GM11168 (cell line): Measurements from ENCODE around the gene CD248.

ENCODE experiments used
- in situ Hi-C: fragments of 300-500 bp; cut with MboI; formaldehyde crosslinking; loops from one replicate; pipeline ENCODE4 v1.12.0; 2022; ENCODE audit warnings: low sequenced_read_pairs; ENCODE audit not compliant: unreplicated experiment

Gene CD248

GRCh38 chr11:66291706-66292542 is 24.9 kb downstream of the CD248 start, which contains the start of gene TMEM151A:
TSS of gene TMEM151A (plus strand) at chr11:66291894. CDS start at chr11:66292014, 120 bp downstream.
- in situ Hi-C loops: no loop called here

- in situ Hi-C loops: no loop called here
Measured at GRCh38 chr11:66291303-66291705, 25.5 kb downstream of the CD248 start.

DNA sequence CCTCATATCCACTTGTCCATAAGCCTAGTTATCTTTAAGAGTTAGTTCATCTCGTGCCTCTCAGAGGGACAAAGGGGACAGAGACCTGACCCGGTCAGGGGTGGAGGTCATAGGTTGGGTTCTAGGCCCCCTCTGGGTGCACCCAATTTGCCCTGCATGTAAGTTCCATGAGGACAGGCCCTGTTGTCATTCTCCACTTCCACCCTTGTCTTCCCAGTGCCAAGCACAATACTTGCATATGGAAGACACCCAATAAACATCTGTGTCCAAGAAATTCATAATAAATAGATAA is 26.6 kb downstream of the CD248 start:
- in situ Hi-C loops: no loop called here

- in situ Hi-C loops: no loop called here
Measured at GRCh38 chr11:66289548-66290329, 27.1 kb downstream of the CD248 start.

GRCh38 chr11:66288671-66289547 is 27.9 kb downstream of the CD248 start, which contains the start of gene YIF1A:
TSS of gene YIF1A (minus strand) at chr11:66289143. CDS start at chr11:66288985, 158 bp downstream.
- in situ Hi-C loops: no loop called here

GRCh38 chr11:66287889-66288670 is 28.8 kb downstream of the CD248 start:
- in situ Hi-C loops: no loop called here

- in situ Hi-C loops: no loop called here
Measured at GRCh38 chr11:66287211-66287888, 29.5 kb downstream of the CD248 start.

DNA sequence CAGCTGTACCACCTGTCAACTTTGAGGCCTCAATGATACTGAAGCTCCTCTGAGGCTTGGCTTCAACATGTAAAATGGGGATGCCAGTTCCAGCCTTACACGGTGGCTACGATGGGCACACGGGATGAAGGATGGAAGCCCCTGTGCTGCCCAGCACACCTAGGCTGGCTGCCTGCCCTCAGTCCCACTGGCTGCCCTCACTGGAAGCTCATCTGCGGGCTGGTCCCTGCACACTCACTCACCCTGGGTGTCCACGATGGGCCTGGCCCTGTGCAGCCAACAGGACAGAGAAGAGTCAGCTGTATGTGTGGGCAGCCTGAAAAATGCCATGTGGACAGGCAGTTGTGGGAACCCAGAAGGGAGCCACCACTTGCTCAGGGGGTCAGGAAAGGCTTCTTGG is 30.1 kb downstream of the CD248 start:
- in situ Hi-C loops: no loop called here

DNA sequence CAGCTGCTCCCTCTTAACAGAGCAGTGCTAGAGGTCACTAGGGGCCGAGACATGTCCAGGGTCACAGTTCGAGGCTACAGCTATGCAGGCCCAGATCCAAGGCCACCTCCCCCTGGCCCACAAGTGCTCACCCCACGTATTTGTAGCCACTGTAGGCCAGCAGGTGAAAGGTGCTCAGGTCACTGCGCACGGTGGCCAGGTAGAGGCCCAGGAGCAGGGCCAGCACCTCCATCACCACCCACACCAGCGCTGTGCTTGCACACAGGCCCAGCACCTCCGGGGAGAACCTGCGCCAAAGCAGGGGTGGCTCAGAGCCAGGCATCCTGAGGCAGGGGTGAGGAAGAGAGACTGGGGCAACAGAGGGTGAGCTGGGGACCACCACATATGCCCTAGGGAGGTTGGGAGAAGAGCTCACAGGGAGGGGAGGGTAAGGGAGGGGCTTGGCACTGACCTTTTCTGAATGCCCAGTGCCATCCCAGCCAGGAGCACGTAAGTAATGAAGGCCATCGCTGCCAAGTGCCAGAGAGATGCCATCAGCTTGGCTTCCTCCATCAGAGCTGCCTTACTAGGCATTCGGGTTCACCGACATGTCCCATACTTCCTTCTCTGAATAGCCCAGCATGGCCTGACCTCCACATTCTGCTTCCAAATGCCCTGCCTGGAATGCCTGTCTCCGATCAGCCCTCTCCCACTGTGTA is 31.4 kb downstream of the CD248 start:
- in situ Hi-C loops: no loop called here

DNA sequence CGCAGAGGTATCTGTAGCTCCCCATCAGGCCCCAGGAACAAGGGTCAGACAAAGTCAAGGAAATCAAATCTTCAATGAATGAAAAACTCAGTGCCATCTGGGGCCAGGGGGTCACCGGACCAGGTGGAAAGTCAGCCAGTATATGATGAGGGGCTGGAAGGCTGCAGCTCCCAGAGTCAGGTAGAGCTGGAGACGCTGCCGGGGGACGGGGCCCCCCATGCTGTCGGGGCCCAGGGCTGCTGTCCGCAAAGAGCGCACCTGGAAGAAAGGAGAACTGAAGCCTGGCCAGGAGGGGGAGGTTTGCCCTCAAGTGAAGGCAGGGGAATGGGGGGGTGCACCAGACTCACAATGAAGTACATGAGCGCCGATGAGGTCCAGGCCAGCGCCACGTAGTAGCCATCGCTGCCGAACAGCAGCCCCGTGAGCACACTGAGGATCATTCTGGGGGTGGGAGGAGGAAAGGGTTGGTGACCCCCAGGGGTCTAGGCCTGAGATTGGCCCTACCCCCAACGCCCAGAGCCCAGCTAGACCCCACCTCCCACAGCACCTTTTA is 32.2 kb downstream of the CD248 start:
- in situ Hi-C loops: no loop called here

- in situ Hi-C loops: no loop called here
Measured at GRCh38 chr11:66283461-66284105, 33.3 kb downstream of the CD248 start.

- in situ Hi-C loops: no loop called here
Measured at GRCh38 chr11:66282468-66283455, 34.1 kb downstream of the CD248 start.

- in situ Hi-C loops: no loop called here
Measured at GRCh38 chr11:66281776-66282467, 34.9 kb downstream of the CD248 start.

DNA sequence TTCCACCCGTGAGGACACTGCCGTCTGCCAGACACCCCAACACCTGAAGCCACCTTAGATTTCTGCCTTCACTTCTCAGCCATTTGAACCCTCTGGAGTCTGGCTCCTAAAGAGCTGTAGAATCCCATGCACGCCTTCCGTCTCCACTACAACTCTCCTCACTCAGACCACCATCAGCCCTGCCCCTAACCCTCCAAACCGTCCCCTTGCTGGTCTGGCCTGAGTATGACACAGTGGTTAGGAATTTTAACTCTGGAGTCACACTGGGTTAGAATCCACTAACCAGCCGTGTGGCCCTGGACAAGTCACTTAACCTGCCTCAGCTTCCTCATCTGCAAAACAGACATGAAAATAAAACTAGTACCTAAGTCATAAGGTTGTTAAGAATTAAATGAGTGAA is 35.8 kb downstream of the CD248 start:
- in situ Hi-C loops: no loop called here

DNA sequence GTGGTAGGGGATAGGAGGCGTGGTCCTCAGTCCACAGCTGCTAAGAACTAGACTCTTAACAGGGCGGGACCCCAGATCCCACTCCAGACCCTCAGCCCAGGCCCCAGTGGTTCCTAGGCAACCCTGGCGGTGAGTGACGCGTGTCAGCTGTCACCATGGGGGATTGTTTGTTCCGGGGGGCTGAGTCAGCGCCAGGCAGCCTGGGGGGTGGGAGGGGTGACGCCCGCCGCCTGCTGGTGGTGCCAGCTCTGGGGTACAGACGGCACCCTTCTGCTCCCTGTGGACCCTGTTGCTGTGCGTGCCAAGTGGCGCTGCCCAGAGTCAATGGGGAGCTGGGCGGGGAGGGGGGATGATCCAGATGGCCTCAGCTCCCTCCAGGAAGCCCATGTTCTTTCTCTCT is 36.4 kb downstream of the CD248 start:
- in situ Hi-C loops: no loop called here

DNA sequence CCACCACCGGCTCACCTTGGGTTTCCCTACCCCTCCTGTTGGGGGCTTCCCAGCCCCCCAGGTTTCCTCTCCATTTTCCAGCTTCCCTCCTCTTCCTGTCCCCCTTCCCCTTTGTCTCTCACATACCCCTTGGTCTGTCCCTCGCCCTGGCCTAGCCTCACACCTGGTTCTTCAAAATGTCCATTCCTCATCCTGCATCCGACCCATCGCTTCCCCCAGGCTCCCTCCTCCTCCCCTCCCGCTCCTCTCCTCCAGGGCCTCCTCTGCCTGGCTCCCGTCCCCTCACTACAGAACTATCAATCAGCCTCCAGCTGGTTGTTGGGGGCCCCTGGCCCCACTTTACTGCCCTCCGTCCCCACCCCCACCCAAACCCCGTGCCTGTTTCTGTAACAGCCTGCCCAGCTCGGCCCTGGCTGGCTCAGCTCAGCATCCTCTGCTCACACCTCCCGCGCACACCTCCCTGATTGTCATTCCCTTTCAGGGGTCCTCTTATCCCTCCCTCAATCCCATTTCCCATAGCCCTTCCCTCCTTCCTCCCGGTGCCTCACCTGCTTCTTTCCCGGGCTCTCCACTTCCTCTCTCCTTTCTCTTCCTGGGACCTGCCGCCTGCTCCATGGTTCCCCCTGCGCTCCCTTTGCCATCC is 37.6 kb downstream of the CD248 start:
- in situ Hi-C loops: no loop called here
